Measurements from ENCODE around the gene SUN2.

GRCh38 chr22:38739300-38740055 is 16.3 kb downstream of the SUN2 start:
- no peak for TF ChIP-seq PATZ1 (tag by site-specific recombination; IDR thresholded peaks at IDR 0.05)
- TF ChIP-seq CTCF (tag by site-specific recombination; IDR thresholded peaks at IDR 0.05), result no peak
- no peak for TF ChIP-seq ZNF558 (tag by site-specific recombination; IDR thresholded peaks at IDR 0.05)
- TF ChIP-seq ZNF513 (tag by site-specific recombination; IDR thresholded peaks at IDR 0.05), result no peak
- no peak for TF ChIP-seq ZNF221 (tag by site-specific recombination; IDR thresholded peaks at IDR 0.05; ENCODE audit: borderline replicate concordance)
- no peak for TF ChIP-seq ZFP37 (tag by site-specific recombination; IDR thresholded peaks at IDR 0.05)
- no peak for TF ChIP-seq ZIC2 (tag by site-specific recombination; IDR thresholded peaks at IDR 0.05)
- no peak for TF ChIP-seq SP2 (tag by site-specific recombination; IDR thresholded peaks at IDR 0.05)
- TF ChIP-seq ZSCAN30 (tag by site-specific recombination; IDR thresholded peaks at IDR 0.05), result no peak
- TF ChIP-seq ZNF280C (tag by site-specific recombination; IDR thresholded peaks at IDR 0.05), result no peak
- TF ChIP-seq ZNF324 (tag by site-specific recombination; IDR thresholded peaks at IDR 0.05), result no peak
- no peak for TF ChIP-seq ZNF341 (tag by site-specific recombination; IDR thresholded peaks at IDR 0.05; ENCODE audit: low read depth)
- no peak for TF ChIP-seq ZNF274 (IDR thresholded peaks at IDR 0.05; ENCODE audit: low read length)
- no peak for TF ChIP-seq ZNF274 (tag by site-specific recombination; IDR thresholded peaks at IDR 0.05; ENCODE audit: borderline replicate concordance)
- TF ChIP-seq YY1 (tag by site-specific recombination; IDR thresholded peaks at IDR 0.05), result no peak

All from HEK293 (cell line).